PC-9 (cell line): ENCODE measurements around the gene GUCY2F.

Experiments
- CTCF ChIP-seq: fragments of 200-600 bp; sonication (generic); conservative IDR thresholded peaks from 2 replicates; pipeline ENCODE4 v1.6.1; 2017; ENCODE audit warnings: mixed run types, antibody characterized with exemption, mild to moderate bottlenecking, moderate library complexity
- EZH2 ChIP-seq: fragments of 200-600 bp; sonication (generic); IDR thresholded peaks from 2 replicates; pipeline ENCODE4 v1.8.0; 2017; ENCODE audit warnings: antibody characterized with exemption, low read depth

- no peak for TF ChIP-seq CTCF
- TF ChIP-seq EZH2: no peak
These were observed 40.6 kb downstream of the GUCY2F start for GRCh38 chrX:109441266-109441665.
